Ovary (tissue), 9 donors: ENCODE measurements around the gene NAA10. TPM values are rescaled to one million over a fixed set of nuclear protein-coding genes. Genes with fewer than 3 reads are reported as not detected.
A peak's percentile ranks its signal among the peaks of the same experiment; 100 is the strongest.

Experiments used
- DNase-seq, 5 donors: peaks; one replicate each; pipeline ENCODE4 v3.0.0-alpha.2; 2019 to 2020
- H3K27ac ChIP-seq, 2 donors: fragments of 200-600 bp; one replicate each; pipeline versions ENCODE4 v1.5.1 to v1.8.0; 2019 to 2022
- H3K27me3 ChIP-seq: fragments of 200-600 bp; one replicate; pipeline ENCODE4 v1.8.0; 2022
- H3K36me3 ChIP-seq: fragments of 200-600 bp; sonication (generic); one replicate; pipeline ENCODE4 v1.5.1; 2019
- H3K4me1 ChIP-seq: one replicate; pipeline ENCODE4 v1.8.1; 2013; ENCODE audit warnings: mild to moderate bottlenecking, moderate library complexity; ENCODE audit not compliant: insufficient read depth
- H3K4me3 ChIP-seq: fragments of 200-600 bp; sonication (generic); one replicate; pipeline ENCODE4 v1.5.1; 2017
- H3K9me3 ChIP-seq, 2 donors: fragments of 200-600 bp in 1 of 2; sonication (generic) in 1 of 2; one replicate each; pipeline versions ENCODE4 v1.5.1 to v1.8.1; 2013 to 2019; ENCODE audit warnings: mild to moderate bottlenecking in 1 of 2, moderate library complexity in 1 of 2
- CTCF ChIP-seq, 3 donors: fragments of 450-650 bp in 2 of 3; fragments of 200-600 bp in 1 of 3; IDR thresholded peaks; one replicate each; pipeline versions ENCODE4 v1.5.1 to v1.8.0; 2016 to 2022; ENCODE audit warnings: antibody characterized with exemption in 3 of 3, mild to moderate bottlenecking in 1 of 3
- EP300 ChIP-seq: sonication (generic); formaldehyde crosslinking; IDR thresholded peaks from one replicate; pipeline ENCODE4 v1.6.1; 2017; ENCODE audit warnings: antibody characterized with exemption
- POLR2A ChIP-seq: fragments of 450-650 bp; IDR thresholded peaks from one replicate; pipeline ENCODE4 v1.6.1; 2017; ENCODE audit warnings: antibody characterized with exemption, mild to moderate bottlenecking, moderate library complexity
- WGBS, 3 donors: extraction: QIAGEN DNeasy Blood & Tissue Kit in 1 of 3; methylation state at CpG; one replicate each; pipeline versions ENCODE4 v1.1.5 to v1.1.7; 2013 to 2017; 5-methylcytosine and 5-hydroxymethylcytosine counted together
- intact Hi-C, 4 donors: fragments of 100-400 bp; cut with DNase I; formaldehyde crosslinking; loops; one replicate each; pipeline versions ENCODE4 v1.11.0 to v1.15.1; 2022 to 2023
- polyA plus RNA-seq, 2 donors: library from polyadenylated mRNA; stranded (reverse); fragments of 200-250 nt in 1 of 2; fragments of 350-450 nt in 1 of 2; fragmentation: Illumina TruSeq in 1 of 2; extraction: RNeasy Lipid Tissue Mini Kit (QIAGEN cat#74804) in 1 of 2; gene quantifications; one replicate each; pipeline ENCODE4 v1.2.3, GENCODE V29; 2013 to 2014
- total RNA-seq, 7 donors: library from RNA; depleted of rRNA in 2 of 7; stranded (reverse); fragments of >200 nt in 2 of 7; fragmentation: NEBNext Ultra II Directional in 3 of 7; extraction: Animal tissue kit (Norgen Biotek cat#: 25700) in 3 of 7; gene quantifications; one replicate each; pipeline versions ENCODE4 v1.1.0 to v1.2.4, GENCODE V29; 2016 to 2023
- donor health status: DM: no; HTN: no; CAD: no; lungs with moderate emphysema.
- donor health status: DM: no; HTN: no; CAD: no.
- donor health status: Bipolar disorder and iron deficiency.
- donor health status: DM: yes; HTN: yes; CAD: no.
- donor health status: DM: no; HTN: no; CAD: no.
- donor health status: DM: yes; HTN: yes; CAD: no.

NAA10 gene
- total and polyA plus RNA-seq, 9 donors = 36.7 to 95.5 (median 64.9) TPM

- WGBS, 3 donors = 50 to 66% (median 51%) methylated on average over 25 to 26 of the region's 26 CpGs
These were observed 30.6 kb downstream of the NAA10 start, which contains the start of gene AVPR2 for GRCh38 chrX:153903991-153904957. TSS of gene AVPR2 (plus strand) at chrX:153904673. CDS start at chrX:153905146, 473 bp downstream.

DNA sequence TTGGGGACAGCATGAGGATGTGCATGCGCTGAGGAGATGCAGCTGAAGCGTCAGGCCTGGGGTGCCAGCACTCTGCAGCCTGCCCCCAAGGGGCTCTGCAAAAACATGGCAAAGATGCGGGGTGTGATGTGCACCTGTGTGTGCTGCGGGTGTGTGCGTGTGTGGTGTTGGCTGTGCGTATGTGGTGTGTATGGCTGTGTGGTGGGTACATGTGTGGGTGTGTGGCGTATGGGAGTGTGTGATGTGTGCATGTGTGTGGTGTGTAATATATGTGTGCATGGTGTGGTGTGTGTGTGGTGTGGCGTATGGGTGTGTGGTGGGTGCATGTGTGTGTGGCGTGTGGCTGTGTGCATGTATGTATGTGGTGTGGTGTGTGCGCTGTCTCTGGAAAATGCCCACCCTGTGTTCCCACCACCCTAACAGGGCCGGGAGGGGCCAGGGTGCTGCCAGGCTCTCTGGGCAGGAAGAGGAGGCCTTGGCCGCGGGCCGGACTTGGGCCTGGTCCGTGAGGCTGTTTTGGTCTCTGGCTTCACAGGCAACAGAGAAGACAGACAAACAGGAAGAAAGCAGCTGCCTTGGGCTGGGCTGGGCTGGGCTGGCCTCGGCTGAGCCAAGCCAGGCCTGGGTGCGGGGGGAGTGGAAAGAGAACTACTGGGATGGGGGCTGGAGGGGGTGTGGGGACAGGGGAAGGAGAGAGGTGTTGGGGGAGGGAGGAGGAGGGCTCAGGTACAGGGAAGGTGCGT lies 31.4 kb downstream of the NAA10 start:
- Histone ChIP-seq H3K36me3 (no peaks in the 10 kb centered on the region), H3K9me3 (no peaks in the 10 kb centered on the region), H3K27ac (no peak overlapping the region), H3K4me3 (no peak overlapping the region), H3K27me3 (no peaks in the 10 kb centered on the region), H3K4me1 (no peaks in the 10 kb centered on the region)
- peak in 1 of 5 donors; percentile 8 for DNase-seq
- no peak for TF ChIP-seq POLR2A
- no peak for TF ChIP-seq CTCF (IDR thresholded peaks at IDR 0.05)
- TF ChIP-seq EP300 = no peak
- 59 to 67% (median 66%) methylated on average over 18 of the region's 18 CpGs for WGBS, 3 donors
- intact Hi-C loops = no loop called here

More at GRCh38 chrX:153903991-153904957, 30.6 kb downstream of the NAA10 start, which contains the start of gene AVPR2:
- no peak within 1 kb of the TSS for H3K4me3 ChIP-seq
- intact Hi-C loops = no loop called here
- H3K4me1 ChIP-seq = no peaks in the 10 kb centered on the region
- no peaks in the 10 kb centered on the region for H3K9me3 ChIP-seq
- H3K27me3 ChIP-seq = no peaks in the 10 kb centered on the region
- no peak within 1 kb of the TSS for H3K27ac ChIP-seq
- TF ChIP-seq EP300 (no peak), POLR2A (no peak), CTCF (IDR thresholded peaks at IDR 0.05) (no peak)
- H3K36me3 ChIP-seq = no peaks in the 10 kb centered on the region
- DNase-seq = peak in 1 of 5 donors; percentile 19

GRCh38 chrX:153902385-153902784 lies 32.5 kb downstream of the NAA10 start:
- no peaks in the 10 kb centered on the region for H3K9me3 ChIP-seq
- intact Hi-C loops = no loop called here
- TF ChIP-seq CTCF (IDR thresholded peaks at IDR 0.05) (no peak), POLR2A (no peak), EP300 (no peak)
- no peak overlapping the region for H3K27ac ChIP-seq
- 66% methylated on average over 10 of the region's 10 CpGs for WGBS, 3 donors
- no peaks in the 10 kb centered on the region for H3K4me1 ChIP-seq
- H3K27me3 ChIP-seq = no peaks in the 10 kb centered on the region
- H3K4me3 ChIP-seq = no peak overlapping the region
- no peaks in the 10 kb centered on the region for H3K36me3 ChIP-seq
- DNase-seq = peak in 1 of 5 donors; percentile 8

GRCh38 chrX:153901753-153902140 lies 33.1 kb downstream of the NAA10 start:
- Histone ChIP-seq H3K36me3 (no peaks in the 10 kb centered on the region), H3K27ac (no peak overlapping the region), H3K4me3 (no peak overlapping the region), H3K27me3 (no peaks in the 10 kb centered on the region), H3K4me1 (no peaks in the 10 kb centered on the region), H3K9me3 (no peaks in the 10 kb centered on the region)
- intact Hi-C loops = no loop called here
- no peak for DNase-seq
- WGBS, 3 donors = 46 to 53% (median 46%) methylated on average over 8 of the region's 8 CpGs
- TF ChIP-seq EP300 (no peak), CTCF (IDR thresholded peaks at IDR 0.05) (no peak), POLR2A (no peak)
